HG02970 (cell line): Measurements from ENCODE around the gene IGIP.

ENCODE experiments used
- ATAC-seq: cut with Tn5 transposase; IDR thresholded peaks from one replicate; pipeline ENCODE4 v1.9.1; 2021; ENCODE audit warnings: mild to moderate bottlenecking, moderate library complexity, moderate number of reproducible peaks; ENCODE audit not compliant: unreplicated experiment, low FRiP score

The IGIP gene

DNA sequence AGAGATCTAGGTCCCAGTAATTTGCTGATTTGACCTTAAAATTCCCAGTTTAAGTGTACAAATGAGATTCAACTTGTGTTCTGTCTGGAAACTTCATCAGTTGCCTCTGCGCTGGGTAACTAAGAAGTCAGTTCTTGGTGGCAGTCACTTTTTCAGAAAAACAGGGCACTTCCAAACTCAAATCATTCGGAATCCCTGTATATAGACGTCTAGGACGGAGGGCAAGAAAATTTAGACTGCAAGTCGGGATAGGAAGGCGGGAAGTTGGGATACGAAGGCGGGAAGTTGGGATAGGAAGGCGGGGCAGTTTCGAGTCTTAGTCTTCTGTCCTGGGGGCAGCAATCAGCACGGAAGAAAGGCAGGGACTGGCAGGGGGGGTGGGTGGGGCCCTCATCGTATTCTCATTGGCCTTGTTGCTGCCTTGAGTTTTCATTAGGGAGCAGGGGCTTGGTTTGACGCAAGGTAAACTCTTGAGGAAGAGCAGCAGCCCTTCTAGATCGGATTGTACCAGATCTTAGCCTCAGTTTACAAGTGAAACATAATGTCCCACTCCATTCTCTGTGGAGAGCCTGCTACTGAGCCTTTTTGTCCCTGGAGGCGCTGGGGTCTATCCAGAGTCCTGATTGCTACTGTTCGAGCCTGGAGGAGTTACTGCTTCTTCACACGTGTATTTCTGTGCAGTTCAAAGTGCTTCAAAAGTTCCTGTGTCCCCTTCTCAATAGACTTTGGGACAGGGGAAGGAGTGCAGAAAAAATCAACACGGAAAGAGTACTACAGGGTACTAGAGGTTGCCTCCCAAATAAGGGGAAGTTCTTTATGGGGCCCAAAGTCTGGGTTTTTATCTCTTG, 14.5 kb upstream of the IGIP start:
- no peak for ATAC-seq

DNA sequence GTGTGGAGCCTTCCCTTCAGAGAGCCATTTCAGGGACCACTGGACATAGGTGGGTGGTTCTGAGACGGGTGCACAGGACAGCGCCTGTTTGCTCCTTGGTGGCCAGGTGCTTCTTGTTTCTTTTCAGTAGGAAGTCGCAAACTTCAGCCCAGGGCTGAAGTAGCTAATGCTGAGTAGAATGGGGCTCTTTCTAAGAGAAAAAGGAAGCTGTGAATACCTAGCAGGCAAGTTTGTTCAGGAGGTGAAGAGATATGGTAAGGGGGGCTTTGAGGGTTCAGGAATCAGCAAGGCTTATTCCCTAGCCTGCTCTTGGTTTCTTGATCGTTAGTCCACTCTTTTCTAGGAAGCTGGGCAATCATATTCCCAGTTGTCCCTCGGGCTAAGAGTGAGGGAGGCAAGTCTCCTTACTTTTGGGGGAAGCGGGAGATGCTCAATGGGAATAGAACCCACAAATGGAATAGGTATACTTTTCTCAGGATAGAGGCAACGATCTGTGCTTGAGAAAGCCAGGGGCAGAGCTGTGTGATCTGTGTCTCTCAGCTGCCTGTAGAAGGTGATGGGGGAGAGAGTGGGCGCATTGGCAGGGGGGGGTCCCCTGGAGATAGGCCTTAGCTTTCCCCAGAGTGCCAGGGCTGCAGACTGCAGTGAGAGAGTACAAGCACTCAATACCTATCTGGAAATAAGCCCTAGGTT, 13.7 kb upstream of the IGIP start:
- ATAC-seq = no peak

DNA sequence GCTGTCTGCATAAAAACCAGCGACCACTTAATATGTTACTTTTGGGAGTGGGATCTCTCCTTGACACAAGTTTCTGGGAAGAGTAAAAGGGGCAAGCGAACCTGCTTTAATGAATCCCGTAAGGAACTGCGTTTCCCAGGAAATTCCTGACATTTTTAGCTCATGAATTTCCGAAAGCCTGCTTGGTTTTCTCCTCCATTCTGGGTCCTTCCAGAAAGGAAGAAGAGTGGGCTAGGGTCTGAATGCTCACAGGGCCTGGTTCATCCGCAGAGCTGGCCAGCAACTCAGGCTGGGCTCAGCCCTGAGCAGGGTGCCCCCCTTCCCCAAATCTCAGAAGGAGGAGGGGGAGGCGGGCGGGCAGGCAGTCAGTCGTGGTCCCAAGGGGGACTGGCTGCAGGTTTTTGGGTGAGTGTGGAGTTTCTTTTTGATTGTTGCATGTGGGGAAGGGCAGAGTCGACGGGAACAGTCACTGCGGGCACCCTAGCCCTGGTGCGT, 13.0 kb upstream of the IGIP start:
- no peak for ATAC-seq

GRCh38 chr5:140113180-140113698, 12.5 kb upstream of the IGIP start:
- no peak for ATAC-seq

DNA sequence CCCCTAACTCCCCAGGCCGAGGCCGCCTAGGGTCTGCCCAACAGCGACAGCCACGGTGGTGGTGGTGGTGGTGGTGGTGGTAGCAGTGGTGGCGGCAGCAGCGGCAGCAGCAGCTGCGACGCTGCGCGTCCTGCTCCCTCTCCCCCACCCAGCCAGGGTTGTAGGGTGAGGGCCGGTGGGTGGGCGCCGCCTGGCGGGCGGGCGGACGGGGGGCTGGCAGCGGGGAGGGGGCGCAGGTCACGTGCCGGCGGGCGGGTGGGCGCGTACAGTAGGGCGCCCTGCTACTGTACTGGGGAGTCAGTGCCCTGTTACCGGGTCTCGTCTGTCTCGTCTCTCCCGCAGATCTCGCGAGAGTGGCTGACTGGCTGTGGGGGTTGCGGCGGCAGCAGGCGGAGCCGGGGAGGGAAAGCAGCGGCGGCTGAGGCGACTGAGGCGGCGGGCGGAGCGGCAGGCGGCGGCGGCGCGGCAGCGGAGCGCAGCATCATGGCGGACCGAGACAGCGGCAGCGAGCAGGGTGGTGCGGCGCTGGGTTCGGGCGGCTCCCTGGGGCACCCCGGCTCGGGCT, 12.0 kb upstream of the IGIP start, which contains the start of gene PURA:
Gene PURA, plus strand, starts transcription at position 411 of the 565 bp plus-strand sequence. Its CDS starts 73 bp downstream, at position 484.
- peak; percentile 69 for ATAC-seq

GRCh38 chr5:140114341-140115185, 11.2 kb upstream of the IGIP start:
- ATAC-seq = peak; percentile 31

DNA sequence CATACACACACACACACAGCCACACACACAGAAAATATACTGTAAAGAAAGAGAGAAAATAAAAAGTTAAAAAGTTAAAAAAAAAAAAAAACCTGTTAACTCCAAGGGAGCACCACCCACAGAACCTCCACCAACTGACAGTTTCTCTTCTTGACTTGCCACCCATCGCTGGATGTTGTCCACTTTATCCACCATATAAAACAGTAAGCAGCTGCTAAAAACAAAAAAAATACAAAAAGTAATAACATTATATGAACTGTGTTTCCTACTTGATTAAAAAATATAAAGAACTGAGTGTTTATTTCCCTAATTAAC, 10.6 kb upstream of the IGIP start:
- no peak for ATAC-seq

GRCh38 chr5:140116716-140117115, 9.0 kb upstream of the IGIP start:
- no peak for ATAC-seq

DNA sequence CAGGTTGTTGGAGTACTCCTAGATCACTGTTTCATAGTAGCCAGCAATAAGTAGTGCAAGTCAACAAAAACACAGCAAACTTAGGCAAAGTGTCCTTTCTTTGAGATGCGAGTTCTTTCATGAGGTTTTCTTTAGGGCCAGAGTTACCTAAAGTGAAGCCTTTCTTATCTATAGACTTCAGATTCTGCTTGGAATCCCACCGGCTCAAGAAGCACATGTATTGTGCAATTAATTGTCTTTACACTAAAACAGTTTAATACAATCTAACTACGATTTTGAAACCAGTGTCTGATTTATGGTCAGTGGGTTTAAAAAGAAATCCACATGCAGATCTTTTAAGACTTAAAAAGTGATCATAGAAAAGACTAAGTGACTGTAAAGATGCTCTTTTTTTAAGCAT, 8.2 kb upstream of the IGIP start:
- no peak for ATAC-seq

DNA sequence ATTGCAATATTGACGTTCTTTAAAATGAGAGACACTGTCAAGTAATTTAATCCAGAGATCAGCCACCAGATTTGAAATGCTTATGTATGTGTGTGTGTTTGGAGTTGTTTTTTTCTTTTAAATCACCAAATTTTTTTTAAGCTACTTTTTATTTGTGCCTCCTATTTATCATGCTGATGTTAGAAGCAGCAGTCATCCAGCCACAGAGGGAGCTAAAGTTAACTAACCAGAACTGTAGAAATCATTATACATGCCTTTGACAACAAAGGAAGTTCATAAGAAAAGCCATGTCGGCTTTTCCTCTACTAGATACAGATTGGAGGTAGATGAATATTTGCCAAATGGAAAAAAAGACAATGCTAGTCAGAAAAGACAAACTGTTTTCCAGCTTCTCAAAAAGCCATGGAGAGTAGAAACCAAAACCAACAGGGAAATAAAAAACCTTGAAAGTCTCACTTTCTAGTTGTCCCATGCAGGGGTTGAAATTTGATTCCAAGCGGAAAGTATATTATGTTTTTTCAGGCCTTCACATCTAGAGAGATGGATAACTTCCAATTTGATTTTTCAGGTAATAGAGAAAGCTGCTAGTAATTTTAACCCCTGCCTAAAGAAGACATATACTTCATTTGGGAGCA, 7.3 kb upstream of the IGIP start:
- no peak for ATAC-seq

- ATAC-seq = no peak
These were observed 727 bp downstream of the IGIP start for GRCh38 chr5:140126315-140127012.

DNA sequence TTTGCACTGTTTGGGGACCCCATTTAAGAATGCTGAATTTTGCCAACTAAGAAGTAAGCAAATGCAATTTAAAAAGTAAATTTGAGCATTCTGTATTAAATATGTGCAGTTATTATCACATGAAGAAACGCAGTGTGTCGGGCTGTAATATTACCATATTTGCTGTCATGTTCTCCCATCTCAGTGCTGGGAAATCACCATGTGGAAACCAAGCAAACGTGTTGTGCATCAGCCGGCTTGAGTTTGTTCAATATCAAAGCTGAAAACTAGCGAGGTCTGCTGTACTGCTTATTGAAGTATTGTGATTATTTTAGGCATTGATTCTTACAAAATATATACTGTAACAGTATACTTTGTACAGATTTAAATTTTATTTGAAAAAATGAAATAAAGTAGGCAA, 2.6 kb downstream of the IGIP start:
- no peak for ATAC-seq

GRCh38 chr5:140130949-140131733, 5.4 kb downstream of the IGIP start:
- ATAC-seq = no peak

- ATAC-seq = no peak
These were observed 6.3 kb downstream of the IGIP start for GRCh38 chr5:140131967-140132409.

DNA sequence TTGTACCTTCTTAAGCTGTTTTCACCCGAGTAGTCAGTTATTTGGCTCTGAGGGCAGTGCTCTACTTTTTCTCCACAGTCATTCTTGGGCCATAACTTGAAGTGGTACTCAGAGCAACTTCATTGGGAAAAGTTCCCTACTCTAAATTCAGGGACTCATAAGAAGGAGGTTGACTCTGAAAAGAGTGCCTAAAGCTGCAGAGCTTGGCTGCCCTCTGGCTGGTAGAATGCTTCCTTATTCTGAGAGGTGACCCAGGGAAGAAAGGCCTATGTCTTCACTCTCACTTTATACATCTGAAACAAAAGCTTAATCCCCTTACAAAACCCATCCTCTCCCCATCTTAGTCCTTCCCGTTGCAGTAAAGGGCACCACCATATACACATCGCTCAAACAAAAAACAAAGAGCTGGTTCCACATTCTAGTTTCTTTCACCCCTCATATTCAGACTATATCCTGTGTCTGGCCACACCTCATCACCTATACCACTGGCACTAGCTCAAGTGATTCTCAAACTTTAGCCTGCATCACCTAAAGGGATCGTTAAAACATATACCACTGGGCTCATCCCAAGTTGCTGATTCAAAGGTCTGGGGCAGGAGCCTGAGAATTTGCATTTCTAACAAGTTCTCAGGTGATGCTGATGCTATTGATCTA, 7.9 kb downstream of the IGIP start:
- ATAC-seq = no peak

GRCh38 chr5:140134277-140134935, 8.7 kb downstream of the IGIP start:
- no peak for ATAC-seq

GRCh38 chr5:140135127-140135526, 9.4 kb downstream of the IGIP start:
- no peak for ATAC-seq
